ENCODE results near the gene ADGRD1.
A peak's percentile ranks its signal among the peaks of the same experiment; 100 is the strongest.
"Not testable (repeated sequence)": the region's sequence is repeated elsewhere in the genome, so short reads cannot be mapped to it uniquely, and the experiment has no call there.

Gene ADGRD1

GRCh38 chr12:130932061-130932930 is 21.4 kb upstream of the ADGRD1 start:
- no peak for ATAC-seq
- H3K36me3 Mint-ChIP-seq = no peaks in the 10 kb centered on the region
- no peaks in the 10 kb centered on the region for H3K4me1 Mint-ChIP-seq
- no peak overlapping the region for H3K27ac Mint-ChIP-seq
- H3K9me3 Mint-ChIP-seq = peaks cover 8% of the 10 kb centered on the region
- no peak overlapping the region for H3K4me3 Mint-ChIP-seq
- peaks cover 65% of the 10 kb centered on the region for H3K27me3 Mint-ChIP-seq

- H3K4me1 Mint-ChIP-seq = no peaks in the 10 kb centered on the region
- H3K27me3 Mint-ChIP-seq = peaks cover 63% of the 10 kb centered on the region
- no peak overlapping the region for H3K4me3 Mint-ChIP-seq
- ATAC-seq = peak; percentile 45
- no peak overlapping the region for H3K27ac Mint-ChIP-seq
- peaks cover 9% of the 10 kb centered on the region for H3K9me3 Mint-ChIP-seq
- no peaks in the 10 kb centered on the region for H3K36me3 Mint-ChIP-seq
These were observed 20.3 kb upstream of the ADGRD1 start for GRCh38 chr12:130933269-130933995.

- Mint-ChIP-seq H3K9me3 (peaks cover 15% of the 10 kb centered on the region), H3K27ac (no peak overlapping the region), H3K4me3 (no peak overlapping the region), H3K27me3 (peaks cover 50% of the 10 kb centered on the region), H3K36me3 (no peaks in the 10 kb centered on the region), H3K4me1 (no peaks in the 10 kb centered on the region)
- ATAC-seq = no peak
These were observed 19.0 kb upstream of the ADGRD1 start for GRCh38 chr12:130934753-130935152.

- Mint-ChIP-seq H3K4me1 (no peaks in the 10 kb centered on the region), H3K9me3 (peaks cover 22% of the 10 kb centered on the region), H3K36me3 (peaks cover 3% of the 10 kb centered on the region), H3K4me3 (no peak overlapping the region), H3K27ac (no peak overlapping the region), H3K27me3 (peaks cover 45% of the 10 kb centered on the region)
- no peak for ATAC-seq
These were observed 17.1 kb upstream of the ADGRD1 start for GRCh38 chr12:130936561-130936960.

- Mint-ChIP-seq H3K27me3 (peaks cover 40% of the 10 kb centered on the region), H3K36me3 (peaks cover 3% of the 10 kb centered on the region), H3K27ac (no peak overlapping the region), H3K4me1 (no peaks in the 10 kb centered on the region), H3K4me3 (no peak overlapping the region), H3K9me3 (peaks cover 22% of the 10 kb centered on the region)
- ATAC-seq = no peak
These were observed 16.6 kb upstream of the ADGRD1 start for GRCh38 chr12:130937063-130937462.

- not testable (repeated sequence) for H3K4me1 Mint-ChIP-seq, H3K36me3 Mint-ChIP-seq, H3K4me3 Mint-ChIP-seq, ATAC-seq, H3K27ac Mint-ChIP-seq
- Mint-ChIP-seq H3K9me3 (peaks cover 22% of the 10 kb centered on the region), H3K27me3 (peaks cover 35% of the 10 kb centered on the region)
These were observed 16.2 kb upstream of the ADGRD1 start for GRCh38 chr12:130937546-130937945.

- no peak for ATAC-seq
- Mint-ChIP-seq H3K27me3 (peaks cover 33% of the 10 kb centered on the region), H3K36me3 (peaks cover 3% of the 10 kb centered on the region), H3K4me3 (no peak overlapping the region), H3K27ac (no peak overlapping the region), H3K9me3 (peaks cover 22% of the 10 kb centered on the region), H3K4me1 (no peaks in the 10 kb centered on the region)
These were observed 15.5 kb upstream of the ADGRD1 start for GRCh38 chr12:130938186-130938585.

DNA sequence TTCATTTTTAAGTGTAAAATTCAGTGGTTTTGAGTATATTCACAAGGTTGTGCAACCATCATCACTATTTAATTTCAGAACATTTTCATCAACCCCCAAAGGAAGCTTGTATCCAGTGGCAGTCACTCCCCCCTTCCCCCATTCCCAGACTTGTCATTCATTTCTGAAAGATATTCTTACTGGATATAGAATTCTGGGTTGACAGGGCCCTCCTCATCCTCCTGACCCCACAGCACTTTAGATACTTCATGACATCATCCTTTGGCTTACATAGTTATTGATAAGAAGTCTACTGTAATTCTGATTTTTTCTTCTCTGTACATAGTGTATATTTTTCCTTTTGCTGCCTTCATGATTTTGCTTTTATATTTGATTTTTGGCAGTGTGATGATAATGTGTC is 8.8 kb upstream of the ADGRD1 start:
- peaks cover 32% of the 10 kb centered on the region for H3K9me3 Mint-ChIP-seq
- peaks cover 11% of the 10 kb centered on the region for H3K36me3 Mint-ChIP-seq
- H3K27me3 Mint-ChIP-seq = peaks cover 63% of the 10 kb centered on the region
- no peak for ATAC-seq
- no peak overlapping the region for H3K27ac Mint-ChIP-seq
- H3K4me1 Mint-ChIP-seq = no peaks in the 10 kb centered on the region
- no peak overlapping the region for H3K4me3 Mint-ChIP-seq

DNA sequence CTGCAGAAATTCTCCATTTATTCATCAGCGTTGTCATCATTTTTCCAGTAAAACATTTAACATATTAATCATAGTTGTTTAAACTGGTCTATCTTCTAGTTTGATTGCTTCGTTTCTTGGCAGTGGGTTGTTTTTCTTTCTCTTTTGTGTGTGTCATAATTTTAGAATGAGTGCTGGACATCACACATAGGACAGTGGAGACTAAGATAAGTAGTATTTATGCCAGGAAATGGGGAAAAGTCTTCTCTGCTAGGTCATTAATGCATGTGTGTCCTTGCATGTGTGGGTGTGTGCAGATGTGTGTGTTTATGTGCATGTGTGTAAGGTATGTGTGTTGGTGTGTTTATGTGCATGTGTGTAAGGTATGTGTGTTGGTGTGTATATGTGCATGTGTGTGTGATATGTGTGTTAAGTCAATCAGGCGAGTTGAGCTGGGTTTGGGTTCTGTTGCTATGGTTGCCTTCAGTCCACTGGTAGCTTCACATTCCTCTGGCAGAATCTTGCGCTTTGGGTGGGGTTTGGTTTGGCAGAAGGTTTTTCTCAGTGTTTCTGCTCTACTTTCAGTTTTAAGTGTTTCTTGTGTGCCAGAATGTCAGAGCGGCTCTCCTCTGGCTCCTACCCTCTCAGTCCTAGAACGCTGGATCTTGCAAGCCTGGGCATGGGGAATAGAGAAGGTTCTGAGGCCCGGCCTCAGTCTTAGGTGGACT is 7.8 kb upstream of the ADGRD1 start:
- Mint-ChIP-seq H3K27me3 (peaks cover 62% of the 10 kb centered on the region), H3K27ac (no peak overlapping the region), H3K4me3 (no peak overlapping the region), H3K9me3 (peaks cover 26% of the 10 kb centered on the region), H3K36me3 (peaks cover 8% of the 10 kb centered on the region), H3K4me1 (no peaks in the 10 kb centered on the region)
- no peak for ATAC-seq

DNA sequence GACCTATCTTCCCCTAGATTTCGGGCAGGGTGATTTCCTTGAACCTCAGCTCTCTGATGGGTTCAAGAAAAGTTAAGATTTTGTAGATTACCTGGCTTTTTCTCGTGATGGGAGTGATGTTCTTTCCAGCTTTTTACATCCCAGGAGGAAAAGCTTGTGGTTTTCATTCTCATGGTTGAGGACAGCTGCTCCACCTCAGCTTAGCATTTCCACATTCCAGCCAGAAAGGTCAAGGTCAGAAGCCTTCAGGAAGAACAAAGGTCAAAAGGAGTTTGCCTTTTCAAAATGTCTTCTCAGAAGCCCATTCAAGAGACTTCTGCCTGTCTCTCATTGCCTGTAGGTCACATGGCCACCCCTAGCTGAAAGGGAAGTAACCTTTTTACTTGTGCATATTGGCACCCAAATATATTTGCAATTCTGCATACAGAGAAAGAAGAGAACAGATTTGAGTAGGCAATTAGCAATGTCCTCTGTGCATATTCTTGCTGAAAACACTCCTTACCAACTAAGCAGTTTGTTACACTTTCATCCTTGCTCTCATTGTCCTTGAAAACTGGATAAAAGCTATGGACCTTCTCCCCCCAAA is 6.6 kb upstream of the ADGRD1 start:
- H3K36me3 Mint-ChIP-seq = peaks cover 8% of the 10 kb centered on the region
- H3K27ac Mint-ChIP-seq = no peak overlapping the region
- H3K9me3 Mint-ChIP-seq = peaks cover 26% of the 10 kb centered on the region
- H3K4me3 Mint-ChIP-seq = no peak overlapping the region
- H3K27me3 Mint-ChIP-seq = peaks cover 72% of the 10 kb centered on the region
- no peak for ATAC-seq
- H3K4me1 Mint-ChIP-seq = no peaks in the 10 kb centered on the region

GRCh38 chr12:130948136-130948535 is 5.6 kb upstream of the ADGRD1 start:
- Mint-ChIP-seq H3K27ac (no peak overlapping the region), H3K4me1 (no peaks in the 10 kb centered on the region), H3K4me3 (no peak overlapping the region), H3K27me3 (peaks cover 78% of the 10 kb centered on the region), H3K36me3 (peaks cover 8% of the 10 kb centered on the region), H3K9me3 (peaks cover 26% of the 10 kb centered on the region)
- ATAC-seq = no peak

DNA sequence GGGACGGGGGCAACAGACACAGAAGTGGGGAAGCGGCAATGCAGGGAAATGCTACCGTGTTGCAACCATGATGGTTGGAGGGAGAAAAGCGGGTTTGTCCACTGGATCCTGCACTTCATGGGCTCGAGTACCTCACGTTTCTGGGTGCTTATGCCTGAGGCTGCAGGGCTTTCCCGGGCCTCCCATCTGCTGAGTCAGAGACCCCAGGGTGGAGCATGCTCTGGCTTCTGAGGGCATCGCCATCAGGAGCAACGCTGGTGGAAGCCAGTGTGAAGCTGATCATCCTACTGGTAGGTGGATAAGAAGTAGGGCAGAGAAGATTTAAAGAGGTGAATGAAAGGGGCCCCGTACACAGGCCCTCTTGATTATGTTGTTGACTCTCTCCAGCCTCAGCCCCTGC is 5.0 kb upstream of the ADGRD1 start:
- ATAC-seq = no peak
- H3K4me1 Mint-ChIP-seq = peaks cover 3% of the 10 kb centered on the region

DNA sequence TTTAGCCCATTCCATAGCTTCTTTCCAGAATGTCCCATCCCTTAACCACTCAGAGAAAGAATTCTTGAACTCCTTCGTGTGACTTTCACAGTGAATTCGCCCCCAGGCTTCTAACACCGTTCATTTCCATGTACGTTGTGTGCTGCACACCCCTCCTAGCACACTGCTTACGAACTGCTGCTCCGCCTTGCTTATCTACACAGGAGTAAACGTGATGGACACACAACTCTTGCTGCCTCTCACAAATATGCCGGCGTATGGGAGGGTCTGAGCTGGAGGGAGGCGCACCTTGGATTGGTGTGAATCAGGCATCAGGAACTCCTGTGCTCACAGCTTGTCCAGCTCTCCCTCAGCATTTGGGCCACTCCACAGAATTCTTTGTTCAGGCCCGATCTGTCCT is 3.9 kb upstream of the ADGRD1 start:
- Mint-ChIP-seq H3K4me3 (no peak overlapping the region), H3K4me1 (peaks cover 7% of the 10 kb centered on the region), H3K27me3 (peaks cover 83% of the 10 kb centered on the region), H3K36me3 (peaks cover 8% of the 10 kb centered on the region), H3K9me3 (peaks cover 17% of the 10 kb centered on the region), H3K27ac (no peak overlapping the region)
- no peak for ATAC-seq

More for the DNA sequence above, 5.0 kb upstream of the ADGRD1 start:
- Mint-ChIP-seq H3K9me3 (peaks cover 25% of the 10 kb centered on the region), H3K27ac (no peak overlapping the region), H3K27me3 (peaks cover 84% of the 10 kb centered on the region), H3K36me3 (peaks cover 8% of the 10 kb centered on the region), H3K4me3 (no peak overlapping the region)

DNA sequence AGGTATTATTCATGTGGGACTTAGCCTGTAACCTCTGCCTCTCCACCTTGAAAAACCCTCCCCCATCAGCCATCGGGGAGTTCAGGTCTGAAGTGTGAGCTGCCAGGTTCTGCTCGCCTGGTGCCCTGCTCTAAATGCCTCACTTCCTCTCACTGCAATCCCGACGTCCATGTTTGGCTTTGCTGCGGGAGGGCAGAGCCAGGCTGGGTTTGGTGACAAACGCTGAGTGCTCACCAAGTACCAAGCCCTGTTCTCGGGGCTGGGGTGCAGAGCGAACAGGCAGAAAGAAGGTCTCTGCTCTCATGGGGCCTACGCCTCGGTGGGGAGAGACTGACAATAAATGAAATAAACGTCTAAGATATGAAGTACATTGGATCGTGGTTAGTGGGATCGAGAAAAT is 2.1 kb upstream of the ADGRD1 start:
- Mint-ChIP-seq H3K27ac (no peak overlapping the region), H3K9me3 (peaks cover 3% of the 10 kb centered on the region), H3K27me3 (peaks cover 72% of the 10 kb centered on the region), H3K36me3 (no peaks in the 10 kb centered on the region), H3K4me1 (peaks cover 7% of the 10 kb centered on the region), H3K4me3 (no peak overlapping the region)
- ATAC-seq = no peak
